Liver (tissue), 9 donors: ENCODE data around the gene KIF3B. TPM values are rescaled to one million over a fixed set of nuclear protein-coding genes. Genes with fewer than 3 reads are reported as not detected.

Experiments
- DNase-seq: peaks from one replicate; pipeline ENCODE4 v3.0.0-alpha.2; 2017; ENCODE audit warnings: low spot score
- H3K27ac ChIP-seq, 2 donors: one replicate each; pipeline ENCODE4 v1.7.0; 2013; ENCODE audit warnings: inconsistent platforms in 2 of 2, low read length in 2 of 2, control low read depth in 1 of 2, low read depth in 1 of 2, mild to moderate bottlenecking in 1 of 2
- H3K27me3 ChIP-seq, 4 donors: one replicate each; pipeline versions ENCODE4 v1.6.1 to v1.7.0; 2013; ENCODE audit warnings: low read length in 3 of 4, inconsistent platforms in 1 of 4, mild to moderate bottlenecking in 1 of 4, moderate library complexity in 1 of 4; ENCODE audit not compliant: control insufficient read depth in 4 of 4, insufficient read depth in 4 of 4
- H3K36me3 ChIP-seq, 4 donors: one replicate each; pipeline versions ENCODE4 v1.6.1 to v1.7.0; 2013; ENCODE audit warnings: low read length in 3 of 4, mild to moderate bottlenecking in 3 of 4, low read depth in 1 of 4, moderate library complexity in 1 of 4; ENCODE audit not compliant: control insufficient read depth in 4 of 4, insufficient read depth in 3 of 4
- H3K4me1 ChIP-seq, 4 donors: one replicate each; pipeline versions ENCODE4 v1.6.1 to v1.7.0; 2013; ENCODE audit warnings: low read length in 3 of 4, mild to moderate bottlenecking in 3 of 4, moderate library complexity in 1 of 4; ENCODE audit not compliant: control insufficient read depth in 4 of 4, insufficient read depth in 4 of 4
- H3K4me3 ChIP-seq, 3 donors: one replicate each; pipeline versions ENCODE4 v1.6.1 to v1.7.0; 2013; ENCODE audit warnings: low read length in 3 of 3, control low read depth in 1 of 3, low read depth in 1 of 3, mild to moderate bottlenecking in 1 of 3
- H3K9ac ChIP-seq, 2 donors: one replicate each; pipeline ENCODE4 v1.7.0; 2013; ENCODE audit warnings: low read length in 2 of 2, mild to moderate bottlenecking in 2 of 2, moderate library complexity in 2 of 2, control low read depth in 1 of 2, low read depth in 1 of 2
- H3K9me3 ChIP-seq, 4 donors: one replicate each; pipeline versions ENCODE4 v1.6.1 to v1.7.0; 2013; ENCODE audit warnings: low read length in 3 of 4; ENCODE audit not compliant: control insufficient read depth in 4 of 4
- ATF3 ChIP-seq: IDR thresholded peaks from 2 replicates; pipeline ENCODE4 v1.6.1; 2016; ENCODE audit warnings: antibody characterized with exemption
- CTCF ChIP-seq: fragments of 150-350 bp; IDR thresholded peaks from 2 replicates; pipeline ENCODE4 v1.5.1; 2017; ENCODE audit warnings: improper control_type of control experiment, low read depth, low read length; ENCODE audit not compliant: missing input control
- EGR1 ChIP-seq, 2 donors: IDR thresholded peaks; 2 replicates each; pipeline ENCODE4 v1.6.1; 2016 to 2018; ENCODE audit warnings: antibody characterized with exemption in 2 of 2, low read depth in 2 of 2
- FOXA1 ChIP-seq: IDR thresholded peaks from 2 replicates; pipeline ENCODE4 v1.6.1; 2016; ENCODE audit warnings: antibody characterized with exemption
- FOXA2 ChIP-seq: IDR thresholded peaks from 2 replicates; pipeline ENCODE4 v1.6.1; 2016; ENCODE audit warnings: antibody characterized with exemption
- GABPA ChIP-seq, 2 donors: IDR thresholded peaks in 1 of 2; conservative IDR thresholded peaks in 1 of 2; 2 replicates each; pipeline ENCODE4 v1.6.1; 2016; ENCODE audit warnings: antibody characterized with exemption in 2 of 2, mild to moderate bottlenecking in 1 of 2, moderate library complexity in 1 of 2
- HNF4A ChIP-seq, 2 donors: conservative IDR thresholded peaks; 2 replicates each; pipeline ENCODE4 v1.6.1; 2016; ENCODE audit warnings: antibody characterized with exemption in 2 of 2, mild to moderate bottlenecking in 2 of 2
- HNF4G ChIP-seq: IDR thresholded peaks from 2 replicates; pipeline ENCODE4 v1.6.1; 2016; ENCODE audit warnings: antibody characterized with exemption
- JUND ChIP-seq, 2 donors: IDR thresholded peaks; 2 replicates each; pipeline ENCODE4 v1.6.1; 2016; ENCODE audit warnings: antibody characterized with exemption in 2 of 2
- MAX ChIP-seq: IDR thresholded peaks from 2 replicates; pipeline ENCODE4 v1.6.1; 2016; ENCODE audit warnings: antibody characterized with exemption
- NR2F2 ChIP-seq: IDR thresholded peaks from 2 replicates; pipeline ENCODE4 v1.6.1; 2016; ENCODE audit warnings: antibody characterized with exemption
- RAD21 ChIP-seq, 2 donors: IDR thresholded peaks; 2 replicates each; pipeline ENCODE4 v1.6.1; 2016; ENCODE audit warnings: antibody characterized with exemption in 2 of 2, mild to moderate bottlenecking in 2 of 2
- REST ChIP-seq: IDR thresholded peaks from 2 replicates; pipeline ENCODE4 v1.6.1; 2016; ENCODE audit warnings: antibody characterized with exemption, mild to moderate bottlenecking
- RXRA ChIP-seq, 2 donors: IDR thresholded peaks; 2 replicates each; pipeline ENCODE4 v1.6.1; 2017 to 2018; ENCODE audit warnings: antibody characterized with exemption in 2 of 2, mild to moderate bottlenecking in 1 of 2
- SP1 ChIP-seq: IDR thresholded peaks from 2 replicates; pipeline ENCODE4 v1.6.1; 2018; ENCODE audit warnings: antibody characterized with exemption, mild to moderate bottlenecking
- TAF1 ChIP-seq: conservative IDR thresholded peaks from 2 replicates; pipeline ENCODE4 v1.6.1; 2016; ENCODE audit warnings: antibody characterized with exemption, mild to moderate bottlenecking
- YY1 ChIP-seq: IDR thresholded peaks from 2 replicates; pipeline ENCODE4 v1.6.1; 2016; ENCODE audit warnings: antibody characterized with exemption, mild to moderate bottlenecking
- ZBTB33 ChIP-seq: IDR thresholded peaks from 2 replicates; pipeline ENCODE4 v1.6.1; 2016; ENCODE audit warnings: antibody characterized with exemption
- WGBS: extraction: QIAGEN DNeasy Blood & Tissue Kit; methylation state at CpG from one replicate; pipeline ENCODE4 v1.1.7; 2013; 5-methylcytosine and 5-hydroxymethylcytosine counted together
- polyA plus RNA-seq, 2 donors: library from polyadenylated mRNA; stranded (reverse) in 1 of 2; unstranded in 1 of 2; fragments of 200-250 nt in 1 of 2; fragments of >200 nt in 1 of 2; fragmentation: Nextera tagmentation in 1 of 2; extraction: Ambion mirVana in 1 of 2; gene quantifications; one replicate each; pipeline versions ENCODE4 v1.2.1 to v1.2.3, GENCODE V29; 2013 to 2015
- total RNA-seq, 2 donors: library from RNA; depleted of rRNA; stranded (reverse); fragments of >200 nt; gene quantifications; one replicate each; pipeline ENCODE4 v1.2.3, GENCODE V29; 2014
- donor health status: healthy.
- donor health status: healthy.
- donor health status: healthy.
- donor health status: healthy.
- donor health status: healthy.

The KIF3B gene
- total and polyA plus RNA-seq, 4 donors, result 8.3 to 24.2 (median 12.9) TPM

GRCh38 chr20:32291166-32291565 is 13.7 kb downstream of the KIF3B start:
- H3K4me3 ChIP-seq, result no peak overlapping the region
- TF ChIP-seq YY1 (no peak), NR2F2 (no peak), RXRA (IDR thresholded peaks at IDR 0.05) (no peak), HNF4A (conservative IDR thresholded peaks at IDR 0.05) (no peak), FOXA1 (no peak), MAX (no peak), FOXA2 (no peak), JUND (IDR thresholded peaks at IDR 0.05) (no peak), EGR1 (IDR thresholded peaks at IDR 0.05; ENCODE audit: low read depth in 2 of 2) (no peak), SP1 (no peak), REST (no peak), TAF1 (no peak), CTCF (no peak), HNF4G (no peak), ZBTB33 (no peak), ATF3 (no peak), GABPA (IDR thresholded peaks at IDR 0.05 in 1 of 2, conservative IDR thresholded peaks at IDR 0.05 in 1 of 2) (no peak), RAD21 (IDR thresholded peaks at IDR 0.05) (no peak)
- 95% methylated on average over 1 of the region's 1 CpG for WGBS

More at GRCh38 chr20:32291166-32291565, 13.7 kb downstream of the KIF3B start:
- no peak for DNase-seq
- H3K27ac ChIP-seq, result no peak overlapping the region
- H3K4me1 ChIP-seq, result peaks cover 8 to 31% (median 17%) of the 10 kb centered on the region in 4 donors
- no peak overlapping the region for H3K9ac ChIP-seq
- H3K9me3 ChIP-seq, result no peaks in the 10 kb centered on the region
- no peaks in the 10 kb centered on the region for H3K36me3 ChIP-seq
- no peaks in the 10 kb centered on the region for H3K27me3 ChIP-seq
